Stomach smooth muscle (tissue), 2 donors: ENCODE data around the gene ATG10.
"Not testable (repeated sequence)": the region's sequence is repeated elsewhere in the genome, so short reads cannot be mapped to it uniquely, and the experiment has no call there.

ENCODE experiments used
- H3K27ac ChIP-seq: one replicate; pipeline ENCODE4 v1.7.0; 2013; ENCODE audit warnings: mild to moderate bottlenecking, low read length, inconsistent platforms
- H3K27me3 ChIP-seq, 2 donors: one replicate each; pipeline ENCODE4 v1.7.0; 2013; ENCODE audit warnings: low read length in 2 of 2; ENCODE audit not compliant: insufficient read depth in 2 of 2, control insufficient read depth in 1 of 2
- H3K36me3 ChIP-seq, 2 donors: one replicate each; pipeline ENCODE4 v1.7.0; 2013; ENCODE audit warnings: low read length in 2 of 2; ENCODE audit not compliant: control insufficient read depth in 2 of 2, insufficient read depth in 2 of 2
- H3K4me1 ChIP-seq: one replicate; pipeline ENCODE4 v1.7.0; 2013; ENCODE audit warnings: low read length; ENCODE audit not compliant: control insufficient read depth, insufficient read depth
- H3K4me3 ChIP-seq, 2 donors: one replicate each; pipeline ENCODE4 v1.7.0; 2013; ENCODE audit warnings: low read length in 2 of 2
- H3K9ac ChIP-seq, 2 donors: one replicate each; pipeline ENCODE4 v1.7.0; 2013; ENCODE audit warnings: low read length in 2 of 2, mild to moderate bottlenecking in 1 of 2
- H3K9me3 ChIP-seq, 2 donors: one replicate each; pipeline ENCODE4 v1.7.0; 2013; ENCODE audit warnings: low read length in 2 of 2; ENCODE audit not compliant: control insufficient read depth in 2 of 2
- donor health status: healthy.
- donor health status: Pancreatic carcinoma.

The ATG10 gene

GRCh38 chr5:82050955-82051354 is 79.1 kb downstream of the ATG10 start:
- Histone ChIP-seq H3K27ac (no peak overlapping the region), H3K27me3 (no peaks in the 10 kb centered on the region), H3K36me3 (no peaks in the 10 kb centered on the region), H3K4me1 (no peaks in the 10 kb centered on the region), H3K4me3 (no peak overlapping the region), H3K9ac (no peak overlapping the region), H3K9me3 (no peaks in the 10 kb centered on the region)

- H3K27ac ChIP-seq: no peak overlapping the region
- H3K9ac ChIP-seq: no peak overlapping the region
- H3K4me3 ChIP-seq: no peak overlapping the region
- no peaks in the 10 kb centered on the region for H3K9me3 ChIP-seq
- no peaks in the 10 kb centered on the region for H3K4me1 ChIP-seq
- no peaks in the 10 kb centered on the region for H3K27me3 ChIP-seq
- no peaks in the 10 kb centered on the region for H3K36me3 ChIP-seq
Measured at GRCh38 chr5:82054004-82054710, 82.3 kb downstream of the ATG10 start.

GRCh38 chr5:82057051-82057450 is 85.2 kb downstream of the ATG10 start:
- no peaks in the 10 kb centered on the region for H3K4me1 ChIP-seq
- H3K4me3 ChIP-seq: no peak overlapping the region
- no peak overlapping the region for H3K9ac ChIP-seq
- H3K9me3 ChIP-seq: no peaks in the 10 kb centered on the region
- no peak overlapping the region for H3K27ac ChIP-seq
- no peaks in the 10 kb centered on the region for H3K27me3 ChIP-seq
- no peaks in the 10 kb centered on the region for H3K36me3 ChIP-seq

GRCh38 chr5:82058710-82059109 is 86.9 kb downstream of the ATG10 start:
- H3K9me3 ChIP-seq: no peaks in the 10 kb centered on the region
- H3K27me3 ChIP-seq: no peaks in the 10 kb centered on the region
- H3K4me3 ChIP-seq: no peak overlapping the region
- H3K9ac ChIP-seq: no peak overlapping the region
- no peaks in the 10 kb centered on the region for H3K36me3 ChIP-seq
- H3K27ac ChIP-seq: no peak overlapping the region
- no peaks in the 10 kb centered on the region for H3K4me1 ChIP-seq

DNA sequence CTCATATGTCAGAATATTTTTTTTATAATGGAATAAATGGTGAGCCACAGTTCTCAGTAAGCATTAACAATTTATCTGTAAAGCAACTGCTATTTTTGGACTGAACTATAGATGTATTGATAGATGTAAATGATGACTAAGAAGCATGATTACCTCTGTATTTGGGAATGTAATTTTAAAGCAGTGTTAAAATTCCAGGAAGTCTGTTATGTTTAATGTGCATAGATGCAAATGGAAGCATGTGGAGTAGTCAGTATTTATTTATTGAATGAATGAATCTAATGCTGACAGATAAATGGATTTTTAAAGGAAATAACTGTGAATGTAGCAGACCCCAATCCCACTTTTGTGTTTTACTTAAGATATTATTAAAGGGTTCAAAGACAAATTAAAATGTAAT is 95.0 kb downstream of the ATG10 start:
- no peaks in the 10 kb centered on the region for H3K36me3 ChIP-seq
- no peaks in the 10 kb centered on the region for H3K27me3 ChIP-seq
- H3K9me3 ChIP-seq: no peaks in the 10 kb centered on the region
- no peak overlapping the region for H3K27ac ChIP-seq
- H3K4me3 ChIP-seq: no peak overlapping the region
- no peaks in the 10 kb centered on the region for H3K4me1 ChIP-seq
- no peak overlapping the region for H3K9ac ChIP-seq

- not testable (repeated sequence) for H3K4me3 ChIP-seq, H3K27me3 ChIP-seq, H3K9me3 ChIP-seq, H3K36me3 ChIP-seq, H3K27ac ChIP-seq, H3K4me1 ChIP-seq, H3K9ac ChIP-seq
Measured at GRCh38 chr5:82068042-82068441, 96.2 kb downstream of the ATG10 start.

DNA sequence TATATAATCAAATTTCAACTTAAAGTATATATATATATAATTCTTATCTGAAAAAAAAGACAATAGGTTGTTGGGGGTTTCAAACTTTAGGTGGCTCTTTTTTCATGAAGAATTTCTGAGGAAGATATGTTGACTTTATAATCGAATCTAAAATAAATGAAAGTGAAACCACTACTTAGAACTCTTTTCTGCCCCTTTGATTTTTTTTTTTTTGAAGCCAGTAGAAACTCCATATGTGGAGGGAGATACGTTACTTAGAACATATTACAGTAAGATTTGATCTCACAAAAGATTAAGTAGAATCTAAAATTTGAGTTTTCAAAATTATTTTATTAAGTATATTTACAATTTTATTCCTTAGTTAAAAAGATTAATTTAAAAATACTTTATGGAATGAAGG is 96.9 kb downstream of the ATG10 start:
- Histone ChIP-seq H3K27ac (no peak overlapping the region), H3K27me3 (no peaks in the 10 kb centered on the region), H3K36me3 (no peaks in the 10 kb centered on the region), H3K4me1 (no peaks in the 10 kb centered on the region), H3K4me3 (no peak overlapping the region), H3K9me3 (no peaks in the 10 kb centered on the region), H3K9ac (no peak overlapping the region)

DNA sequence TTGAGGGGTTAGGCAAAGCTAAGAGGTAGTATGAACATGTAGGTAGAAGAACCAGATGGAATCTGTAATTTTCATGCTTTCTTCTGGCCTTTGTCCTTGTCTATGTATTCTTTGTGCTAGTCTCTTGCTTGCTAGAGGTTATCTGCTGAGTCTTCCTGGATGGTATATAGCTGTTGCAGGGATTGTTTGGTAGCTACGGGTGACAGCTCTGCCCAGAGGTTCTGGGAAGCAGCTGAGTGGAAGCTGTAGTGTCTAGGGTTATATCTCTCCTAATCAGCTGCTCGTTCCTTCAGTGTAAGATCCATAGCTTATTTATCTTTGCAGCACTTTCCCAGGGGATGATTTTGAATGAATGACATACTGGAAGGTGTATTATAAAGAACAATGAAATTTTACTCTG is 100.3 kb downstream of the ATG10 start:
- no peaks in the 10 kb centered on the region for H3K27me3 ChIP-seq
- no peaks in the 10 kb centered on the region for H3K36me3 ChIP-seq
- H3K4me1 ChIP-seq: no peaks in the 10 kb centered on the region
- H3K27ac ChIP-seq: no peak overlapping the region
- H3K9ac ChIP-seq: no peak overlapping the region
- no peak overlapping the region for H3K4me3 ChIP-seq
- no peaks in the 10 kb centered on the region for H3K9me3 ChIP-seq

DNA sequence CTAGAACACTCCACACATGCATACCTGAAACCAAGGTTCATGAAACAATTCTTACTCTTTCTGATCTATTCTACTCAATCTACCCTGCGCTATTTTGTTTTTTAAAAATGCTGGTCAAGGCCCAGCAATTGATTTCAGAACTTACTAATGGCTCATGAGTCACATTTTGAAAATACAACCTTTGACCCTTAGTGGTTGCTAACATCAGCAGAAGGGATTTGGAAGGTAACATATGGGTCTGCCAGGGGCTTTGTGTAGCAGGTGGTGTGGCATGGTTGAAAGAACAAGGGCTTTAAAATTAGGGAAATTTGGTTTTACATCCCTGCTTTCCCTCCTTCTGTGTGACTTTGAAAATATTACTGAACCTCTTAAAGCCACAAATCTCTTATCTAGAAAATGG is 101.4 kb downstream of the ATG10 start:
- no peaks in the 10 kb centered on the region for H3K9me3 ChIP-seq
- no peak overlapping the region for H3K27ac ChIP-seq
- no peaks in the 10 kb centered on the region for H3K27me3 ChIP-seq
- no peaks in the 10 kb centered on the region for H3K36me3 ChIP-seq
- no peaks in the 10 kb centered on the region for H3K4me1 ChIP-seq
- no peak overlapping the region for H3K4me3 ChIP-seq
- no peak overlapping the region for H3K9ac ChIP-seq

- Histone ChIP-seq H3K27me3 (no peaks in the 10 kb centered on the region), H3K4me1 (no peaks in the 10 kb centered on the region), H3K9ac (no peak overlapping the region), H3K36me3 (no peaks in the 10 kb centered on the region), H3K4me3 (no peak overlapping the region), H3K27ac (no peak overlapping the region), H3K9me3 (no peaks in the 10 kb centered on the region)
Measured at GRCh38 chr5:82074950-82075349, 103.1 kb downstream of the ATG10 start.

GRCh38 chr5:82077496-82077895 is 105.7 kb downstream of the ATG10 start:
- Histone ChIP-seq H3K27ac (no peak overlapping the region), H3K9me3 (no peaks in the 10 kb centered on the region), H3K36me3 (no peaks in the 10 kb centered on the region), H3K4me1 (no peaks in the 10 kb centered on the region), H3K9ac (no peak overlapping the region), H3K4me3 (no peak overlapping the region), H3K27me3 (no peaks in the 10 kb centered on the region)
